ENCODE measurements around the gene TPPP2.
A peak's percentile ranks its signal among the peaks of the same experiment; 100 is the strongest.

The TPPP2 gene

DNA sequence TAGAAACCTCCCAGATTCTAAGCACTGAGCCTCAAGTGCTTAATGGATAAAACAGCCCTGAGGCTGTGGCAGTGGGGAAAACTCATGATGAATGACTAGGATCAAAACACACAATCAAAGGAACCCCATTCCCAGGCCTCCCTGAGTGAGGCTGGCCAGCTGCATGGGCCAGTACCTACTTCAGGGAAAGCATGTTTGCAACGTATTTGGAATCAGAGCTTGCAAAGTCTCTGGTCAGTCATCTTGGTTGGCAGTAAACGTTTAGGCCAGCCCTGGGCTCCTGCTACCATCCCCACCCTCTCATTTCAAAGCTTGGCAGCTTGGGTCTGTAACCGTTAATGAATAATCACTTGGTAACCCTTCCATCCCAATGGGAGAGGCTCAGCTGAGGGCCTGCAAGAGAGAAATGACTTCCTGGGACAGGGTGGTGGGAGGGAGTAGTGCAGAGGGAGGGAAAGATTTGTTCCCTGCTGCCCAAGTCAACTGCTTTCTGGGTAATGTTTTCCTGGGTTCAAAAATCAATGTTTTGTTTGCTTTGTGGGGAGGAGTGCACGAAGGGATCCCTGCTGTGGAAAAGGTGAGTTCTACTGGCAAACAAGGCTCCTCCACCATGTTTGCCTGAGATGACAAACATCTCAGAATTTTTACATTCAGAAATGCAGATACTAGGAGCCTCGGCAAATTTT, 25.6 kb downstream of the TPPP2 start:
- no peak overlapping the region for H2BK5ac ChIP-seq (ENCODE audit: low read depth, low read length, poor library complexity, severe bottlenecking)
- H2BK12ac ChIP-seq (ENCODE audit: low read length in 2 of 2): no peak overlapping the region
- no peaks in the 10 kb centered on the region for H3K36me3 ChIP-seq (ENCODE audit: control insufficient read depth in 1 of 2, insufficient read depth in 2 of 2, low read depth in 1 of 2, low read length in 2 of 2)
- no peak overlapping the region for H3K4me2 ChIP-seq (ENCODE audit: low read length, poor library complexity, severe bottlenecking)
- H4K8ac ChIP-seq (ENCODE audit: low read length): no peak overlapping the region
- no peak overlapping the region for H3K9ac ChIP-seq (ENCODE audit: low read length)
- H2AK5ac ChIP-seq (ENCODE audit: low read length, severe bottlenecking): no peak overlapping the region
- no peak overlapping the region for H2AFZ ChIP-seq (ENCODE audit: low read depth, low read length)
- H3K23ac ChIP-seq (ENCODE audit: low read length in 2 of 2): no peak overlapping the region
- H3K9me3 ChIP-seq (ENCODE audit: control insufficient read depth, low read length): no peaks in the 10 kb centered on the region
- WGBS: 71% methylated on average over 5 of the region's 5 CpGs
- no peak overlapping the region for H2BK15ac ChIP-seq (ENCODE audit: low read depth, poor library complexity, severe bottlenecking)
- no peak overlapping the region for H3K18ac ChIP-seq (ENCODE audit: low read depth in 1 of 2, low read length in 2 of 2)
- no peak for DNase-seq
- no peak overlapping the region for H4K91ac ChIP-seq (ENCODE audit: low read length)
- peaks cover 15% of the 10 kb centered on the region for H3K4me1 ChIP-seq (ENCODE audit: control insufficient read depth, insufficient read depth, low read depth, low read length)
- H3K14ac ChIP-seq (ENCODE audit: low read length in 2 of 2): no peak overlapping the region
- no peak overlapping the region for H2BK120ac ChIP-seq (ENCODE audit: low read depth, low read length)
- no peak overlapping the region for H3K4me3 ChIP-seq (ENCODE audit: insufficient read depth in 1 of 2, low read depth in 1 of 2, low read length in 2 of 2)
- H3K79me1 ChIP-seq (replicated peaks; ENCODE audit: low read length, poor library complexity, severe bottlenecking): no peaks in the 10 kb centered on the region
- H3K27me3 ChIP-seq (ENCODE audit: control insufficient read depth in 1 of 2, insufficient read depth in 1 of 2, low read length in 2 of 2): no peaks in the 10 kb centered on the region
- no peak overlapping the region for H3K27ac ChIP-seq (ENCODE audit: low read length, poor library complexity, severe bottlenecking)
- H3K4ac ChIP-seq (ENCODE audit: low read depth in 1 of 2, low read length in 2 of 2): no peak overlapping the region

DNA sequence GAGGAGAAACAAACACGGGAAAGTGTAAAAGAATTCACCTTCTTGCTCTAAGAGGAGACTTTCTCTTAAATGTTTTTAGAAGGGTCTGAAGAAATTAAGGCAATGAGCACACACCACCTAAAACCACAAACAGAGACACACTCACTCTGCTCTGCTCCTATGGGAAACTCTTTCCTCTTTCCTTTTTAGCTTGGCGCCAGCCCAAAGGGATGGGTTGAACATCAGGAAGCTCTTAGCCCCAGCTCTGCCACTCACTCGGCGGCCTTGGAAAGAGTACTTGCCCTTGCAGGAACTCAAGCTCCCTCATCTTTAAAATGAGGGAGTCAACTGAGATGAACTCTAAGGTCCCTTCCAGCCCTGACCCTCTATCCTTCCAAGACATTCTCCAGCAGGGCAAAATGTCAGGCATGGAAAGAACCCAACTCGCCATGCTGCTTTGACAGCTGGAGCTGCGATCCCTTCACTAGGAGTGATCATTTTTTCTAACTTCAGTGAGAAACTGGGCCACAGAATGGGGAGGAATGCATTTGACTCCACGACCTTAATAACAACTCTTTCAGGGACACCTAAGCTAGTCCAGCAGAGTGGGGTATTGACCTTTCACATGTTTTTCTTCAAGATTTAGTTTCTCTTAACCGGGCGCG, 26.6 kb downstream of the TPPP2 start:
- Histone ChIP-seq H3K9ac (ENCODE audit: low read length) (no peak overlapping the region), H2BK120ac (ENCODE audit: low read depth, low read length) (no peak overlapping the region), H3K9me3 (ENCODE audit: control insufficient read depth, low read length) (no peaks in the 10 kb centered on the region), H3K27me3 (ENCODE audit: control insufficient read depth in 1 of 2, insufficient read depth in 1 of 2, low read length in 2 of 2) (no peaks in the 10 kb centered on the region), H4K91ac (ENCODE audit: low read length) (no peak overlapping the region), H3K18ac (ENCODE audit: low read depth in 1 of 2, low read length in 2 of 2) (no peak overlapping the region), H3K23ac (ENCODE audit: low read length in 2 of 2) (no peak overlapping the region), H3K4me1 (ENCODE audit: control insufficient read depth, insufficient read depth, low read depth, low read length) (peaks cover 15% of the 10 kb centered on the region), H2BK15ac (ENCODE audit: low read depth, poor library complexity, severe bottlenecking) (no peak overlapping the region), H3K4me2 (ENCODE audit: low read length, poor library complexity, severe bottlenecking) (no peak overlapping the region), H2BK5ac (ENCODE audit: low read depth, low read length, poor library complexity, severe bottlenecking) (no peak overlapping the region), H3K14ac (ENCODE audit: low read length in 2 of 2) (no peak overlapping the region), H3K27ac (ENCODE audit: low read length, poor library complexity, severe bottlenecking) (no peak overlapping the region), H2BK12ac (ENCODE audit: low read length in 2 of 2) (no peak overlapping the region), H2AFZ (ENCODE audit: low read depth, low read length) (no peak overlapping the region), H3K4ac (ENCODE audit: low read depth in 1 of 2, low read length in 2 of 2) (no peak overlapping the region), H3K4me3 (ENCODE audit: insufficient read depth in 1 of 2, low read depth in 1 of 2, low read length in 2 of 2) (no peak overlapping the region), H3K79me1 (replicated peaks; ENCODE audit: low read length, poor library complexity, severe bottlenecking) (no peaks in the 10 kb centered on the region), H2AK5ac (ENCODE audit: low read length, severe bottlenecking) (no peak overlapping the region), H3K36me3 (ENCODE audit: control insufficient read depth in 1 of 2, insufficient read depth in 2 of 2, low read depth in 1 of 2, low read length in 2 of 2) (no peaks in the 10 kb centered on the region), H4K8ac (ENCODE audit: low read length) (no peak overlapping the region)
- WGBS: 97% methylated on average over 9 of the region's 10 CpGs
- no peak for DNase-seq

DNA sequence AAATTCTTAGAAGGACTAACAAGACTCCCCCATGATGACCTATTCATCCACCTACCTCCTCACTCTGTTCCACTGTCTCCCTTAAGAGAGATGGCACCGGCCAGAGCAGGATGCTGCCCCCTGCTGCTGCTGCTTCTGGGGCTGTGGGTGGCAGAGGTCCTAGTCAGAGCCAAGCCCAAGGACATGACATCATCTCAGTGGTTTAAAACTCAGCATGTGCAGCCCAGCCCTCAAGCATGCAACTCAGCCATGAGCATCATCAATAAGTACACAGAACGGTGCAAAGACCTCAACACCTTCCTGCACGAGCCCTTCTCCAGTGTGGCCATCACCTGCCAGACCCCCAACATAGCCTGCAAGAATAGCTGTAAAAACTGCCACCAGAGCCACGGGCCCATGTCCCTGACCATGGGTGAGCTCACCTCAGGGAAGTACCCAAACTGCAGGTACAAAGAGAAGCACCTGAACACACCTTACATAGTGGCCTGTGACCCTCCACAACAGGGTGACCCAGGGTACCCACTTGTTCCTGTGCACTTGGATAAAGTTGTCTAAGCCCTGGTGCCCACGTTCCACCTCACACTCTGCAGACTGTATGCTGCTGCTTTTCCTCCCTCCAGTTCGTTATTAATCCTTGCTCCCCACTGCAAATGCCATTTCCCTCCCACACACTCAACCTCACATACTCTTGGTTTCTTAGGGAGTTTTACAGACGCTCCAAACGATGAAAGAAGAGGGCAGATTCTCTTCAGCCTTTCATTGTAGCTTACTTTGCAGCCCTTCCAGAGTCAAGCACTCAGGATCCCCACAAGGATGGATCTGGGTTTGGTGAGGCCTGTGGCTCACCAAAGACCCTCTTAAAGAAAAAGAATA, 28.0 kb downstream of the TPPP2 start, which contains the start of gene RNASE8:
Gene RNASE8 (plus strand): TSS at position 20 of the 873 bp plus-strand sequence. CDS start 71 bp downstream, at position 91.
- H2AFZ ChIP-seq (ENCODE audit: low read depth, low read length): no peak within 1 kb of the TSS
- no peak within 1 kb of the TSS for H2BK5ac ChIP-seq (ENCODE audit: low read depth, low read length, poor library complexity, severe bottlenecking)
- no peak within 1 kb of the TSS for H2BK12ac ChIP-seq (ENCODE audit: low read length in 2 of 2)
- no peak within 1 kb of the TSS for H3K14ac ChIP-seq (ENCODE audit: low read length in 2 of 2)
- no peak within 1 kb of the TSS for H3K4me3 ChIP-seq (ENCODE audit: insufficient read depth in 1 of 2, low read depth in 1 of 2, low read length in 2 of 2)
- H3K27me3 ChIP-seq (ENCODE audit: control insufficient read depth in 1 of 2, insufficient read depth in 1 of 2, low read length in 2 of 2): no peaks in the 10 kb centered on the region
- no peak within 1 kb of the TSS for H3K18ac ChIP-seq (ENCODE audit: low read depth in 1 of 2, low read length in 2 of 2)
- H2BK120ac ChIP-seq (ENCODE audit: low read depth, low read length): no peak within 1 kb of the TSS
- H3K36me3 ChIP-seq (ENCODE audit: control insufficient read depth in 1 of 2, insufficient read depth in 2 of 2, low read depth in 1 of 2, low read length in 2 of 2): no peaks in the 10 kb centered on the region
- no peak within 1 kb of the TSS for H3K4ac ChIP-seq (ENCODE audit: low read depth in 1 of 2, low read length in 2 of 2)
- no peak within 1 kb of the TSS for H3K27ac ChIP-seq (ENCODE audit: low read length, poor library complexity, severe bottlenecking)
- H3K9me3 ChIP-seq (ENCODE audit: control insufficient read depth, low read length): no peaks in the 10 kb centered on the region
- peak within 1 kb of the TSS; percentile 30 for H2AK5ac ChIP-seq (ENCODE audit: low read length, severe bottlenecking)
- H2BK15ac ChIP-seq (ENCODE audit: low read depth, poor library complexity, severe bottlenecking): peak within 1 kb of the TSS; percentile 36
- no peak for DNase-seq
- H4K8ac ChIP-seq (ENCODE audit: low read length): no peak within 1 kb of the TSS
- H3K9ac ChIP-seq (ENCODE audit: low read length): no peak within 1 kb of the TSS
- H4K91ac ChIP-seq (ENCODE audit: low read length): no peak within 1 kb of the TSS
- WGBS: 84% methylated on average over 8 of the region's 8 CpGs
- no peak within 1 kb of the TSS for H3K23ac ChIP-seq (ENCODE audit: low read length in 2 of 2)
- H3K79me1 ChIP-seq (replicated peaks; ENCODE audit: low read length, poor library complexity, severe bottlenecking): no peaks in the 10 kb centered on the region
- peaks cover 19% of the 10 kb centered on the region for H3K4me1 ChIP-seq (ENCODE audit: control insufficient read depth, insufficient read depth, low read depth, low read length)
- no peak within 1 kb of the TSS for H3K4me2 ChIP-seq (ENCODE audit: low read length, poor library complexity, severe bottlenecking)

DNA sequence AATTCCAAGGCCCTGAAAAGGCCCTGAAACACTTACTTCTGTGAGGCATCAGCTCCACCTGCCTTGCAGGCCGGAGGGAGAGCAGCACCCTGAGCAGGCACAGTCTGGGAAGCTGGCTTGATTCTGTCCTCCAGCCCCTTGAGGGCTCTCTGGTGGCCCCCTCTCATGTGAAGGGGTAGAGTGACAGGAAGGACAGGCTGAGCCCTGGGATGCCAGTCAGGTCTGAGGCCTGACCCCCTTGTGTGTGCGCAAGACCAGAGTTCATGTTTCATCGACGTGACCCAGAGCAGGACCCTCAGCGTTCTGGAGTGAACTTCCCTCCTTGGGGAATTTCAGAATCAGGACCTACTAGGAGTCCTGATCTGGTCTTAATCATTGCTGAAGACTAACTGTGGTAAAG, 28.9 kb downstream of the TPPP2 start:
- Histone ChIP-seq H3K36me3 (ENCODE audit: control insufficient read depth in 1 of 2, insufficient read depth in 2 of 2, low read depth in 1 of 2, low read length in 2 of 2) (no peaks in the 10 kb centered on the region), H3K14ac (ENCODE audit: low read length in 2 of 2) (no peak overlapping the region), H3K4me3 (ENCODE audit: insufficient read depth in 1 of 2, low read depth in 1 of 2, low read length in 2 of 2) (no peak overlapping the region), H2BK120ac (ENCODE audit: low read depth, low read length) (no peak overlapping the region), H3K27me3 (ENCODE audit: control insufficient read depth in 1 of 2, insufficient read depth in 1 of 2, low read length in 2 of 2) (no peaks in the 10 kb centered on the region), H2AK5ac (ENCODE audit: low read length, severe bottlenecking) (no peak overlapping the region), H4K91ac (ENCODE audit: low read length) (no peak overlapping the region), H2BK5ac (ENCODE audit: low read depth, low read length, poor library complexity, severe bottlenecking) (no peak overlapping the region), H3K27ac (ENCODE audit: low read length, poor library complexity, severe bottlenecking) (no peak overlapping the region), H3K4me2 (ENCODE audit: low read length, poor library complexity, severe bottlenecking) (no peak overlapping the region), H3K23ac (ENCODE audit: low read length in 2 of 2) (no peak overlapping the region), H3K18ac (ENCODE audit: low read depth in 1 of 2, low read length in 2 of 2) (no peak overlapping the region), H3K4me1 (ENCODE audit: control insufficient read depth, insufficient read depth, low read depth, low read length) (peaks cover 19% of the 10 kb centered on the region), H4K8ac (ENCODE audit: low read length) (no peak overlapping the region), H2AFZ (ENCODE audit: low read depth, low read length) (no peak overlapping the region), H2BK15ac (ENCODE audit: low read depth, poor library complexity, severe bottlenecking) (no peak overlapping the region), H3K9ac (ENCODE audit: low read length) (no peak overlapping the region), H3K9me3 (ENCODE audit: control insufficient read depth, low read length) (no peaks in the 10 kb centered on the region), H2BK12ac (ENCODE audit: low read length in 2 of 2) (no peak overlapping the region), H3K79me1 (replicated peaks; ENCODE audit: low read length, poor library complexity, severe bottlenecking) (no peaks in the 10 kb centered on the region), H3K4ac (ENCODE audit: low read depth in 1 of 2, low read length in 2 of 2) (no peak overlapping the region)
- WGBS: 89% methylated on average over 5 of the region's 5 CpGs
- DNase-seq: no peak

All from mesenchymal stem cell (in vitro differentiated cells and primary cell).